ENCODE results near the gene GTPBP2. TPM values are rescaled to one million over a fixed set of nuclear protein-coding genes. Genes with fewer than 3 reads are reported as not detected.

GTPBP2 gene
- total and polyA plus RNA-seq, 2 of the 13 experiments (the other 11 are each of a cell fraction or from before 2014, with no cell fraction given) = 26.9 to 88.2 TPM

GRCh38 chr6:43575772-43576551 is 53.1 kb downstream of the GTPBP2 start, which contains the start of the genes POLH and XPO5 (continued):
- TF ChIP-seq CHD2 (IDR thresholded peaks at IDR 0.05; ENCODE audit: low read depth, low read length) = no peak
- peak; percentile 99 for TF ChIP-seq ARID2 (CRISPR knock-in tag; IDR thresholded peaks at IDR 0.05; ENCODE audit: borderline replicate concordance)
- TF ChIP-seq DMTF1 (CRISPR knock-in tag; IDR thresholded peaks at IDR 0.05) = no peak
- peak; percentile 69 for TF ChIP-seq YY1 (IDR thresholded peaks at IDR 0.05; ENCODE audit: insufficient read depth, insufficient replicate concordance, low read depth, low read length)
- peak; percentile 82; the same call in 1 of the 2 replicates for TF ChIP-seq ZMAT5 (CRISPR knock-in tag; IDR thresholded peaks at IDR 0.05; ENCODE audit: borderline replicate concordance, low read depth)
- TF ChIP-seq MBD4 (IDR thresholded peaks at IDR 0.05; ENCODE audit: borderline replicate concordance, low read length) = no peak
- no peak for TF ChIP-seq REXO4 (CRISPR knock-in tag; IDR thresholded peaks at IDR 0.05; ENCODE audit: borderline replicate concordance)
- TF ChIP-seq HNF4G (IDR thresholded peaks at IDR 0.05; ENCODE audit: borderline replicate concordance, low read depth, low read length) = no peak
- peak; percentile 68 for TF ChIP-seq HNF4G (CRISPR knock-in tag; IDR thresholded peaks at IDR 0.05; ENCODE audit: borderline replicate concordance, low read depth)
- TF ChIP-seq THAP11 (CRISPR knock-in tag; IDR thresholded peaks at IDR 0.05) = peak; percentile 90
- no peak for TF ChIP-seq JARID2 (CRISPR knock-in tag; IDR thresholded peaks at IDR 0.05; ENCODE audit: insufficient replicate concordance)
- TF ChIP-seq ELF4 (CRISPR knock-in tag; IDR thresholded peaks at IDR 0.05; ENCODE audit: borderline replicate concordance) = peak; percentile 60; the same call in 1 of the 2 replicates
- peak; percentile 76 for TF ChIP-seq ZBTB25 (CRISPR knock-in tag; IDR thresholded peaks at IDR 0.05)
- peak; percentile 84 for TF ChIP-seq DZIP1 (CRISPR knock-in tag; IDR thresholded peaks at IDR 0.05)
- TF ChIP-seq RAD51 (IDR thresholded peaks at IDR 0.05; ENCODE audit: borderline replicate concordance) = no peak
- TF ChIP-seq ZNF7 (CRISPR knock-in tag; IDR thresholded peaks at IDR 0.05) = no peak
- TF ChIP-seq FOSL1 (CRISPR knock-in tag; IDR thresholded peaks at IDR 0.05; ENCODE audit: borderline replicate concordance) = no peak
- no peak for TF ChIP-seq IKZF1 (IDR thresholded peaks at IDR 0.05)
- peak; percentile 91 for TF ChIP-seq SSRP1 (CRISPR knock-in tag; IDR thresholded peaks at IDR 0.05)
- TF ChIP-seq, protein P1, sequence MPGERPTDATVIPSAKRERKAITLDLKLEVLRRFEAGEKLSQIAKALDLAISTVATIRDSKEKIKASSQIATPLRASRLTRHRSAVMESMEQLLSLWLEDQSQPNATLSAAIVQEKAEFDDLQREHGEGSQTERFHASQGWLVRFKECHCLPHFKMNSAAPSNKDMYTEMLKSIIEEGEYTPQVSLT (CRISPR knock-in tag; IDR thresholded peaks at IDR 0.05; ENCODE audit: borderline replicate concordance, low read depth) = no peak; the same call in 1 of the 2 replicates
- peak; percentile 62; the same call in 1 of the 2 replicates for TF ChIP-seq NFKBIZ (CRISPR knock-in tag; IDR thresholded peaks at IDR 0.05)
